CD8-positive, alpha-beta memory T cell (primary cell): ENCODE data around the gene PECR. TPM values are rescaled to one million over a fixed set of nuclear protein-coding genes. Genes with fewer than 3 reads are reported as not detected.
A peak's percentile ranks its signal among the peaks of the same experiment; 100 is the strongest.

Experiments
- CTCF ChIA-PET: fragments of 350-600 bp; sonication (Branson Sonifier 250); formaldehyde crosslinking; loops from one replicate; lab custom pipeline; 2021; ENCODE audit warnings: antibody characterized with exemption; lab: Charles Lee
- POLR2A ChIA-PET: fragments of 350-600 bp; sonication (Branson Sonifier 250); formaldehyde crosslinking; loops from one replicate; lab custom pipeline; 2021; ENCODE audit warnings: antibody characterized with exemption; lab: Charles Lee
- DNase-seq, 5 donors: peaks; one replicate each; pipeline versions ENCODE4 v3.0.0 to v3.0.0-alpha.2; 2020 to 2022; ENCODE audit warnings: mixed read lengths in 1 of 5
- H3K27ac ChIP-seq: one replicate; pipeline ENCODE4 v1.7.0; 2013; ENCODE audit warnings: low read depth, mild to moderate bottlenecking, low read length, moderate library complexity
- H3K27me3 ChIP-seq: 2 replicates; pipeline ENCODE4 v1.7.0; 2013; ENCODE audit warnings: low read length, mild to moderate bottlenecking; ENCODE audit not compliant: insufficient read depth, poor library complexity, severe bottlenecking
- H3K36me3 ChIP-seq: 2 replicates; pipeline ENCODE4 v1.7.0; 2013; ENCODE audit warnings: mild to moderate bottlenecking, low read length, moderate library complexity; ENCODE audit not compliant: insufficient read depth
- H3K4me1 ChIP-seq: 2 replicates; pipeline ENCODE4 v1.7.0; 2013; ENCODE audit warnings: mild to moderate bottlenecking, low read length, moderate library complexity; ENCODE audit not compliant: insufficient read depth
- H3K4me3 ChIP-seq: 2 replicates; pipeline ENCODE4 v1.7.0; 2013; ENCODE audit warnings: mild to moderate bottlenecking, low read length
- H3K9me3 ChIP-seq: 2 replicates; pipeline ENCODE4 v1.7.0; 2013; ENCODE audit warnings: mild to moderate bottlenecking, low read length
- H3K27ac Mint-ChIP-seq, 8 donors: one replicate each; pipeline ENCODE4 v1.8.0; 2020 to 2021; ENCODE audit warnings: mixed read lengths in 8 of 8, mild to moderate bottlenecking in 6 of 8, inconsistent platforms in 3 of 8, moderate library complexity in 3 of 8
- H3K27me3 Mint-ChIP-seq, 2 donors: one replicate each; pipeline ENCODE4 v1.8.0; 2020 to 2021; ENCODE audit warnings: mixed read lengths in 2 of 2, mild to moderate bottlenecking in 1 of 2, moderate library complexity in 1 of 2
- H3K36me3 Mint-ChIP-seq, 3 donors: one replicate each; pipeline ENCODE4 v1.8.0; 2020 to 2021; ENCODE audit warnings: mixed read lengths in 3 of 3, inconsistent platforms in 1 of 3, mild to moderate bottlenecking in 1 of 3
- H3K4me1 Mint-ChIP-seq, 3 donors: one replicate each; pipeline ENCODE4 v1.8.0; 2020 to 2021; ENCODE audit warnings: mixed read lengths in 3 of 3, inconsistent platforms in 1 of 3, mild to moderate bottlenecking in 1 of 3
- H3K4me3 Mint-ChIP-seq, 7 donors: one replicate each; pipeline ENCODE4 v1.8.0; 2020 to 2021; ENCODE audit warnings: mixed read lengths in 7 of 7, mild to moderate bottlenecking in 6 of 7, moderate library complexity in 4 of 7, inconsistent platforms in 2 of 7
- H3K9me3 Mint-ChIP-seq, 5 donors: one replicate each; pipeline ENCODE4 v1.8.0; 2020 to 2022; ENCODE audit warnings: mixed read lengths in 5 of 5, mild to moderate bottlenecking in 3 of 5, moderate library complexity in 2 of 5, inconsistent platforms in 1 of 5
- polyA plus RNA-seq: library from polyadenylated mRNA; unstranded; fragments of 300-500 nt; fragmentation: Illumina TruSeq; gene quantifications from one replicate; pipeline ENCODE4 v1.2.3, GENCODE V29; 2021
- total RNA-seq, 2 experiments: library from RNA; stranded (reverse); gene quantifications; one replicate each; pipeline ENCODE4 v1.2.3, GENCODE V29; 2021

The PECR gene
- total and polyA plus RNA-seq, 3 experiments from 2014 or later = 10.5 to 24.4 (median 12.6) TPM

DNA sequence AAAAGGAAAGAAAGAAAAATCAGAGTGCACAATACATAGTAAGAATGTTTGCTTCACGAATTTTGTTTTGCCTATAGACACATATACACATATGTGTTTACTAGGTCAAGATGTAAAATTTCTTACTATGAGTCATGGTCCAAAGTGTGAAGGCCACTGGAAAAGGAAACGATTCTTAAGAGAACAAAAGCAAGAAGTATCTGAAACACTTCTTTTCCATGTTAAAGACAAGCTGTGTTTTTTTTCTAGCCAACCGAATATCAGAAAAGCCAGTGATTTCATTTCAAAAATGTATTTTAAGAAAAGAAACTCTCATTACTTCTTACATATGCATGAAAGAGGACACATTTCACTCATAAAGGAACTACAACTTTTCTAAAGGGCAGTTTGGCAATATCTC lies 24.9 kb downstream of the PECR start:
- peak overlapping the region in 7 of 8 donors; percentile 84 to 99 (median 97) for H3K27ac Mint-ChIP-seq
- H3K4me3 ChIP-seq = no peak overlapping the region
- POLR2A ChIA-PET = no interaction called here

DNA sequence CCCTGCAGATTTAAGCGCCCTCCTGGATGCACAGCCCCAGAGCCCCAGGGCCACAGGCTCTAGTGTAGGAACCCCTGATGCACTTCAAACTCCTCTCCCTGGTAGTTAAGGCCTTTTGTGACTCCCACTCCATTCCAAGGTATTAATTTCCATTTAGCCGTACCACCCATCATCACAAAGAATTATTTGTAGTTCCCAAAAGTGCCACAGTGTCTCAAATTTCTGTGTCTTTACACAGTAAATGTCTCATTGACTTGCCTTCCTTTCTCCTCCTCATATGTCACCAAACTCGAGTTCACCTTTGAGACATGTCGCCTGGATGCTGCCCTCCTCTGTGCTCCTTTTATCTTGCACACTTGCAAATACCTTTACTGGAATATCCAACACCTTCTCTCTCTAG lies 25.9 kb downstream of the PECR start:
- Histone ChIP-seq H3K9me3 (no peaks in the 10 kb centered on the region), H3K27ac (no peak overlapping the region), H3K4me3 (no peak overlapping the region), H3K4me1 (peaks cover 20% of the 10 kb centered on the region), H3K36me3 (no peaks in the 10 kb centered on the region), H3K27me3 (no peaks in the 10 kb centered on the region)
- no peak for DNase-seq
- H3K27ac Mint-ChIP-seq = peak overlapping the region in 3 of 8 donors; percentile 25 to 66 (median 58)
- no peaks in the 10 kb centered on the region for H3K9me3 Mint-ChIP-seq
- peaks cover 11 to 22% (median 18%) of the 10 kb centered on the region in 3 donors for H3K36me3 Mint-ChIP-seq
- CTCF ChIA-PET = no interaction called here
- H3K4me3 Mint-ChIP-seq = peak overlapping the region in 1 of 7 donors; percentile 7
- POLR2A ChIA-PET = no interaction called here
- no peaks in the 10 kb centered on the region for H3K27me3 Mint-ChIP-seq
- H3K4me1 Mint-ChIP-seq = peaks cover 30 to 41% (median 37%) of the 10 kb centered on the region in 3 donors

More for the DNA sequence above, 24.9 kb downstream of the PECR start:
- H3K4me1 ChIP-seq = peaks cover 20% of the 10 kb centered on the region
- Mint-ChIP-seq H3K4me1 (peaks cover 30 to 41% (median 37%) of the 10 kb centered on the region in 3 donors), H3K27me3 (no peaks in the 10 kb centered on the region), H3K9me3 (no peaks in the 10 kb centered on the region), H3K4me3 (peak overlapping the region in 5 of 7 donors; percentile 13 to 86 (median 32)), H3K36me3 (peaks cover 9 to 21% (median 18%) of the 10 kb centered on the region in 3 donors)
- no peak overlapping the region for H3K27ac ChIP-seq
- no peaks in the 10 kb centered on the region for H3K9me3 ChIP-seq
- CTCF ChIA-PET = no interaction called here
- DNase-seq = no peak
- H3K36me3 ChIP-seq = no peaks in the 10 kb centered on the region
- H3K27me3 ChIP-seq = no peaks in the 10 kb centered on the region

DNA sequence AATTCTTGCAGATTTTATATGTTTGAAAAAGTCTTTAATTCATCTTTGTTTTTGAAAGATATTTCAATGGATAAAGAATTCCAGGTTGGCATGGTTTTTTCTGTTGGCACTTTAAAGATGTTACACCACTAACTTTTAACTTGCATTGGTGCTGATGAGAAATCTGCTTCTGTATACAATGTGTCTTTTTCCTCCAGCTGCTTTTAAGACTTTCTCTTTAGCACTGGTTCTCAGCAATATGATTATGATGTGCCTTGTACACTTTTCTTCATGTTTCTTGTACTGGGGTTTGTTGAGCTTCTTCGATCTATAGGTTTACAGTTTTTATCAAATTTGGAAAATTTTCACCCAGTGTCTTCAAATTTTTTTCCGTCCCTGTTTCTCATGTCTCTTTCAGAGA lies 29.2 kb downstream of the PECR start:
- CTCF ChIA-PET = interaction anchor here (1.8 kb wide), 1 partner anchor 15 kb away, joined by 6 read pairs; no protein-coding TSS in a partner anchor

DNA sequence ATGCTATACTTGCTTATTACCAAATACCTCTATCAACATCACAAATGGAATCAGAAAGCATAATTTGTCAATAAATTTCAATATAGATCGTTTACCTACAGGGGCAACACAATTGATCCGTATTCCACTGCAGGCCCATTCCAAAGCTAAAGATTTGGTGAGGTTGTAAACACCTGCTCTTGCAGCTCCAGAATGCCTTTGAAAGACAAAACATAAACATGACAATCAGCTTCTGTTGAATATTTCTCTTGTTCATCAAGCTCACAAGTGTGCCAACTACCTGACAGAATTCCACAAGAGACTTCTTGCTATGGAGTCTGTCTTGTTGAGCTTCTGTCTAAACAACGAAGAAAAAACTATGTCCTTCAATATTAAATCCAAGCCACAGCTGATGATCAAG lies 30.3 kb downstream of the PECR start:
- H3K9me3 Mint-ChIP-seq = no peaks in the 10 kb centered on the region
- no peaks in the 10 kb centered on the region for H3K4me1 ChIP-seq
- CTCF ChIA-PET = interaction anchor here (0.6 to 1.8 kb wide), 7 partner anchors 14 to 378 kb away, joined by 3 to 6 read pairs (median 4); partner anchors contain the start of genes PECR and TMEM169
- H3K27ac ChIP-seq = no peak overlapping the region
- peaks cover 12 to 40% (median 17%) of the 10 kb centered on the region in 3 donors for H3K36me3 Mint-ChIP-seq
- H3K27me3 Mint-ChIP-seq = no peaks in the 10 kb centered on the region
- peaks cover 0 to 10% (median 4%) of the 10 kb centered on the region in 3 donors for H3K4me1 Mint-ChIP-seq
- no peaks in the 10 kb centered on the region for H3K9me3 ChIP-seq
- no peaks in the 10 kb centered on the region for H3K36me3 ChIP-seq
- no peak overlapping the region for H3K4me3 ChIP-seq
- H3K27ac Mint-ChIP-seq = no peak overlapping the region
- POLR2A ChIA-PET = no interaction called here
- H3K27me3 ChIP-seq = no peaks in the 10 kb centered on the region
- no peak for DNase-seq
- no peak overlapping the region for H3K4me3 Mint-ChIP-seq

More for the DNA sequence above, 29.2 kb downstream of the PECR start:
- Histone ChIP-seq H3K4me1 (peaks cover 7% of the 10 kb centered on the region), H3K27ac (no peak overlapping the region), H3K27me3 (no peaks in the 10 kb centered on the region), H3K4me3 (no peak overlapping the region), H3K36me3 (no peaks in the 10 kb centered on the region), H3K9me3 (no peaks in the 10 kb centered on the region)
- no peak for DNase-seq
- H3K9me3 Mint-ChIP-seq = no peaks in the 10 kb centered on the region
- peaks cover 8 to 18% (median 13%) of the 10 kb centered on the region in 3 donors for H3K4me1 Mint-ChIP-seq
- H3K36me3 Mint-ChIP-seq = peaks cover 12 to 36% (median 17%) of the 10 kb centered on the region in 3 donors
- H3K27me3 Mint-ChIP-seq = no peaks in the 10 kb centered on the region
- H3K27ac Mint-ChIP-seq = no peak overlapping the region
- H3K4me3 Mint-ChIP-seq = no peak overlapping the region
- POLR2A ChIA-PET = no interaction called here

DNA sequence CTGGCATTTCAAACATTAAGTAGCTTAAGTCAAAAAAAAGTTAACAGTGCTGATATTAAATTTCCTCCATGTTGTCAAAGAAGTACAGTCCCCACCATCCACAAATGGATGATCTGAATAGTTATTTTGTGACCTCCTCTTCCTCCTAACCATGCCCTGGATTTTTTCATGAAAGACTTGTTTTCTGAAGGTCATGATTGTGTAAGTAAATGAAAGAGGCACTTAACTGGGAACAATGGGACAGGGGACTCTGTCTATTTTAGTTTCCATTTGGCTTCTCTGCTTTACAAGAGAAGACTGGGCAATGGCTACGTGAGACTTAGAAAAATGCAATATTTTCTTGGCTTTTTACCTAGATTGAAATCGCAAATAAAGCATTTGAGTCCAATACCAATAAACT lies 32.2 kb downstream of the PECR start:
- Histone ChIP-seq H3K36me3 (no peaks in the 10 kb centered on the region), H3K4me3 (no peak overlapping the region), H3K9me3 (no peaks in the 10 kb centered on the region), H3K4me1 (no peaks in the 10 kb centered on the region), H3K27ac (no peak overlapping the region), H3K27me3 (no peaks in the 10 kb centered on the region)
- Mint-ChIP-seq H3K4me1 (no peaks in the 10 kb centered on the region), H3K4me3 (no peak overlapping the region), H3K27me3 (no peaks in the 10 kb centered on the region), H3K36me3 (peaks cover 1 to 42% (median 16%) of the 10 kb centered on the region in 3 donors), H3K27ac (no peak overlapping the region), H3K9me3 (no peaks in the 10 kb centered on the region)
- no peak for DNase-seq
- ChIA-PET POLR2A (no interaction called here), CTCF (interaction anchor here (0.8 to 1.1 kb wide), 2 partner anchors 16 to 18 kb away, joined by 3 read pairs; no protein-coding TSS in a partner anchor)

DNA sequence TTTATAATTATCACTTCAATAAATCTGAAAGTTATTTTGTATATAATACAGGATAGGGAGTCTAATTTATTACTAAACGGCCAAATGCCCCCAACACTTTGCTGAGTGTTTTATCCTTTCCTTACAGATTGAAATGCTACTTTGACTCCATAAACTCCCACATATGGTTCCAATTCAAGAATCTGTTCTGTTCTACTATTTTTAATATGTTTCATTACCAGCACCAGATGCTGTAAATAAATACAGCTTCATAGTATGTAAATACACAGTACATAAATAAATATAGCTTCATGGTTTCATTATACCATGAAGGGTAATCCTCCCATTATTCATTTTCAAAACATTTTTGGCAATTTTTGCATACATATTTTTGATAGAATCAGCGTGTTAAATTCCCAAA lies 34.2 kb downstream of the PECR start:
- Mint-ChIP-seq H3K9me3 (no peaks in the 10 kb centered on the region), H3K4me1 (no peaks in the 10 kb centered on the region), H3K4me3 (no peak overlapping the region), H3K27ac (no peak overlapping the region), H3K36me3 (peaks cover 6 to 54% (median 20%) of the 10 kb centered on the region in 3 donors), H3K27me3 (no peaks in the 10 kb centered on the region)
- Histone ChIP-seq H3K27ac (no peak overlapping the region), H3K27me3 (no peaks in the 10 kb centered on the region), H3K4me1 (no peaks in the 10 kb centered on the region), H3K9me3 (no peaks in the 10 kb centered on the region), H3K36me3 (peaks cover 7% of the 10 kb centered on the region), H3K4me3 (no peak overlapping the region)
- CTCF ChIA-PET = interaction anchor here (1.5 kb wide), 1 partner anchor 67 kb away, joined by 4 read pairs; no protein-coding TSS in a partner anchor
- no peak for DNase-seq
- POLR2A ChIA-PET = no interaction called here

DNA sequence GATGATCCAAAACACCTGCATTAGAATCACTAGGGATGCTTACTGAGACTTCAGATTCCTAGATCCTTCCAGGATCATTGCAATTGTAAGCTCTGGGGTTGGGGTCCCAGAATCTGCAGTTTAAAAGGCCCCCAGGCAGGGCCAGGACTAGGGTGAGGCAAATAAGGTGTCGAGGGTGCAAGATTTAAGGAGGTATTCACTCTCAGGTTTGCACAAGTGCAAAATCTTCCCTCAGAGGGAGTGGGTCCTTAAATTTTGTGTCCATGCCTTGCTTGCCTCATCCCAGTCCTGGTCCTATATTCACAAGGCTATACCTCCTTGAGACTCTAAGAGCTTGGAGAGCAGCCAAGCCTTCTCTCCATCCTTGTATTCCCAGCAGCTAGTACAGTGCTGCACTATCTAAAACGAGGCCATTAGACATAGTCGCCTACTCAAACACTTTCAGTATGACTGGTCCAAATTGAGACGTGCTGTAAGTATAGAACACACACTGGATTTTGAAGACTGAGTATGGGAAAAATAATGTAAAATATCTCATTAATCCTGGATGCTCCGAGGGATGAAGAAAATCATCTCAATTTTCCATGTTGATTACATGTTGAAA lies 36.6 kb downstream of the PECR start:
- no peak overlapping the region for H3K4me3 Mint-ChIP-seq
- no peak for DNase-seq
- peaks cover 10% of the 10 kb centered on the region for H3K36me3 ChIP-seq
- ChIA-PET POLR2A (interaction anchor here (1.0 kb wide), 1 partner anchor 64 kb away, joined by 3 read pairs; no protein-coding TSS in a partner anchor), CTCF (interaction anchor here (1.2 to 1.3 kb wide), 2 partner anchors 11 to 67 kb away, joined by 3 read pairs; no protein-coding TSS in a partner anchor)
- peaks cover 6 to 60% (median 17%) of the 10 kb centered on the region in 3 donors for H3K36me3 Mint-ChIP-seq
- H3K4me1 Mint-ChIP-seq = no peaks in the 10 kb centered on the region
- no peaks in the 10 kb centered on the region for H3K4me1 ChIP-seq
- H3K9me3 Mint-ChIP-seq = no peaks in the 10 kb centered on the region
- peak overlapping the region in 2 of 8 donors; percentile 43 to 82 for H3K27ac Mint-ChIP-seq
- H3K27ac ChIP-seq = no peak overlapping the region
- no peaks in the 10 kb centered on the region for H3K9me3 ChIP-seq
- no peaks in the 10 kb centered on the region for H3K27me3 Mint-ChIP-seq
- no peak overlapping the region for H3K4me3 ChIP-seq
- no peaks in the 10 kb centered on the region for H3K27me3 ChIP-seq

DNA sequence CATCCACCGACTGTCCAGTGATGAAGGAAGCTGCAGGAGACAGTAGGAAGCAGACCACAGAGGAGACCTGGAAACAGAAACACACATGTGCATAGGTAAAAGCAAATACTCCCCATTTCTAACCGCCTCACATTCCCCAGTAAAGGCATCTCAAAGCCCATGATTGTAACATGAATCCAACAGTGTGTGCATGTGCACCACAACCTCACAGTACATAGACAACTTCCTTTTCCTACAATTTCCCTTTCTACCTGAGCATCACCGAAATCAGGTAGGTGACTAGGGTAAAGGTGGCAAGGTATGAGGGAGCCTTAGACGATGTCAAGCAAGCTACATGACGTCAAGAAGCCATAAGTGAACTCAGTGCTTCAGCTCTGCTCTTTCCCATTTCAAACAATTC lies 37.7 kb downstream of the PECR start:
- no peak overlapping the region for H3K4me3 ChIP-seq
- DNase-seq = no peak
- POLR2A ChIA-PET = no interaction called here
- no peaks in the 10 kb centered on the region for H3K9me3 ChIP-seq
- peak overlapping the region in 2 of 8 donors; percentile 1 to 64 for H3K27ac Mint-ChIP-seq
- H3K9me3 Mint-ChIP-seq = no peaks in the 10 kb centered on the region
- no peaks in the 10 kb centered on the region for H3K27me3 Mint-ChIP-seq
- no peak overlapping the region for H3K27ac ChIP-seq
- H3K27me3 ChIP-seq = no peaks in the 10 kb centered on the region
- H3K36me3 Mint-ChIP-seq = peaks cover 6 to 63% (median 21%) of the 10 kb centered on the region in 3 donors
- peaks cover 10% of the 10 kb centered on the region for H3K36me3 ChIP-seq
- no peaks in the 10 kb centered on the region for H3K4me1 Mint-ChIP-seq
- no peak overlapping the region for H3K4me3 Mint-ChIP-seq
- CTCF ChIA-PET = interaction anchor here (1.4 kb wide), 1 partner anchor 10 kb away, joined by 6 read pairs; no protein-coding TSS in a partner anchor
- H3K4me1 ChIP-seq = no peaks in the 10 kb centered on the region
